Stimulated activated CD8-positive, alpha-beta memory T cell treated with anti-CD3 and anti-CD28 coated beads, Interleukin-2, amount 100 ng/mL, for 48 hours (primary cell): ENCODE results near the gene KRT38.

Experiments used
- DNase-seq, 2 donors: peaks; one replicate each; pipeline ENCODE4 v3.0.0-alpha.2; 2020; ENCODE audit warnings: low read depth in 2 of 2

Gene KRT38

DNA sequence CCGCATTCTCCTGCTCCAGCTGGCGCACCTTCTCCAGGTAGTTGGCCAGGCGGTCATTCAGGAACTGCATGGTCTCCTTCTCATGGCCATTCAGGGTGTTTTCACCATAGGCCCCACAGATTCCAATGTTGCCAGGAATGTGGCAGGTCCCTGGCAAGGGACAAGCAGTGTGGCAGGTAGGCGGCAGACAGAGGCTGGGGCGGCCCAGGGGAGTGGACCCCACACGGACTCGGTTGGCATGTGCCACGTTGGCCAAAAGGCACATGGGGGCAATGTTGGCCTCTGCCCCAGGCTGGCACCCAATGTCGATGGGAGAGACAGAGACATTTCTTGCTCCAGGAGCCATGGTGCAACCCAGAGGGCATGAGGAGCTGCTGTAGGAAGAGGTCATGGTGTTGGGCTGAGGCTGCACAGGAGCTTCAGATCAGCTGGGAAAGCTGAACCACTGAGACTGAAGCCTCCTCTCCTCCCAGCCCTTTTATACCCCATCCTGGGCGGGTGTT lies at the start of gene KRT38:
Gene KRT38 (minus strand): TSS at position 453 of the 503 bp plus-strand sequence. CDS start 62 bp downstream, at position 391.
- DNase-seq: no peak

DNA sequence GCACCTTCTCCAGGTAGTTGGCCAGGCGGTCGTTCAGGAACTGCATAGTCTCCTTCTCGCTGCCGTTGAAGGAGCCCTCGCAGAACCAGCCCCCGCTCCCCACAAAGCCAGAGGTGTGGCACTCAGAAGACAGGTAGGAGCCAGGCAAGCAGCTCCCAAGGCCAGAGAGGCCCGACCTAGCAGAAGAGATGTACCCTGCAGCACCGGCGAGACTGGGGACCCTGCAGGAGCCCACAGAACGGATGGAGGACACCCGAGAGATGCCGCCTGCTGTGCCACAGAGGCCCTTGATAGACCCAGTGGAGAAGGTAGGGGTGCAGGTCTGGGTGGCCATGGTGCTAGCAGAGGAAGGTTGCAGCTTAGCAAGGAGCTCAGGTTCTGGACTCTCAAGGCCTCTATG lies 48.7 kb upstream of the KRT38 start, which contains the start of gene KRT36:
Gene KRT36 (minus strand): TSS at position 380 of the 400 bp plus-strand sequence. CDS start 46 bp downstream, at position 334.
- no peak for DNase-seq

DNA sequence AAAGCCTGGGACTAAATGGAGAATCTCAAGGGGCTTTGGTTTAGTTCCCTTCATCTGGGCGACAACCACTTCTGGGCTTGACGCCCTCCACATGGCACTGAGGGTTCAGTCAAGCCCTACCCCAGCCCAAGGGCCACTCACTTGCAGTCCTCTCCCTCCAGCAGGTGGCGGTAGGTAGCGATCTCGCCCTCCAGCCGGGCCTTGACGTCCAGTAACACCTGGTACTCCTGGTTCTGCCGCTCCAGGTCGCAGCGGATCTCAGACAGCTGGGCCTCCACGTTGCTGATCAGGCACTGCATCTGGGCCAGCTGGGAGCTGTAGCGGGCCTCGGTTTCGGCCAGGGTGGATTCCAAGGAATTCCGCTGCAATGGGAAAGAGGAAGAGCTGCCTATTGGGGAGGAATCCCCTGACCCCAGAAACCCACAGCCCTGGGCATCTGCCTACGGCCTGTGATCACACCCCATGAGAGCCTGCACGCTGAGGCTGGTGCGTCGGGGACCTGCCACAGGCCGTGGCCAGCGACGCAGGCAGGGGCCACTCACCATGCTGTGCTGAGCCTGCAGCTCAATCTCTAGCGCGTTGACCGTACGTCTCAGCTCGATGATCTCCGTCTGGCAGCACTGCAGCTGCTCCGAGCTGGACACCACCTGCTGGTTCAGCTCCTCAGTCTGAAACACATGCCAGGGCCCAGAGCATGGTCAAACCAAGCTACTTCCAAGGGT lies 46.2 kb upstream of the KRT38 start:
- DNase-seq: peak; percentile 27 to 38

DNA sequence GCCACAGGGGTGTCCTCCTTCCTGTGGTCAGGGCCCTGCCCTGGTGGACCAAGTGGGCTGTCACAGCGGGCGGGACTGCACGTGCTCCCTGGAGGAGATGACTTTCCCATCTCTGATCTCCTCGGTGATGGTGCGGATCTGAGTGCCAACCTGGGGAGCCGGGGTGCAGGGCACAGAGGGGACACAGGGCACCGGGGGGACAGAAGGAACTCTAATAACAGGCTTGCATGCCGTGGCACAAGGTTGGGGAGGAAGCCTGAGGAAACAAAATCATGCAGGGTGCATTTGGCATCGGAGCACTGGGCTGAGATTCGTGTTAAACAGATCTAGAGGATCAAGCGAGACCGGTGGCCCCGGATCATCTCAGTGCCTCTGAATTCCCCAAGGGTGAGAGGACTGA lies 45.5 kb upstream of the KRT38 start:
- no peak for DNase-seq

DNA sequence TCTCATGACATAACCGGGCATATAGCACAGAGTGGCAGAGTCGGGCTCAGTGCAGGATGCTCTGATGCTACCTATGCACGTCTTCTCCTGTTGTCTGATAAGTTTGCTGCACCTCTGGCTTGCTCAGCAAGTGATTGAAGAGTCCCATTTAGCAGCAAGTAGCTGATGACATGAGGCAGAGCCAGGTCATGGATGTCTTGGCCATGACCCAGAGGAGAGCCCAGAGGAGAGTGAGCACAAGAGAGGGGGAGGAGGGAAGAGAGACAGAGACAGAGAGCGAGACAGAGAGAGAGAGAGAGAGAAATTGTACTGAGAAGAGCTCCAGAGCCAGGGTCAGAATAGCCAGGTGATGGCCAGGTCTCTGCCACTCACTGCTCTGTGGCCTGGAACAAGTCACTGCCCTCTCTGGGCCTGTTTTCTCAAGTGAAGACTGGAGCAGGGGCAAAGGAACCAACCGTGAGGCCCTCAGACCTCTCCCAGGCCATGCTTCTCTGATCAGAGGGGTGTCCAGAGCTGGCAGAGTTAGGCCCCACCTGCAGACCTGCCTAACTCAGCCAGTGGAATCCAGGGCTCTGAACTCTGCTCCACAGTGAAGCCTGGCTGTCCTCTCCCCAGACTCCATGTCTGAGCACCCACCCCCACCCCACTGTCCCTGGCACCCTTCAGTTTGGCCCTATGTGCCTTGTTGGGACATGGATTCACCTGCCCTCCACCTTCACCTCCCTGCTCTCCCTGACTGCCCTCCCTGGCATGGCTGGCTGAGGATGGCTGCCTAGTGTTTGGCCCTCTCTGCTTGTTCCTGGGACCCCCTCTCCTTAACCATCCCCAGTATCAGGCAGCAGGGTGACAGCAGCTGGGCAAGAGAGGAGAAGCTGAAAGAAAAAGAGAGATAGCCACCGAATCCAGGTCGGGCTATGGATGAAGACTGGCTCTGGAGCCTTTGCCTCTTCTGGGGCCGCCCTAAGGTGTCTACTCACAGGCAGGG lies 44.4 kb upstream of the KRT38 start:
- no peak for DNase-seq

DNA sequence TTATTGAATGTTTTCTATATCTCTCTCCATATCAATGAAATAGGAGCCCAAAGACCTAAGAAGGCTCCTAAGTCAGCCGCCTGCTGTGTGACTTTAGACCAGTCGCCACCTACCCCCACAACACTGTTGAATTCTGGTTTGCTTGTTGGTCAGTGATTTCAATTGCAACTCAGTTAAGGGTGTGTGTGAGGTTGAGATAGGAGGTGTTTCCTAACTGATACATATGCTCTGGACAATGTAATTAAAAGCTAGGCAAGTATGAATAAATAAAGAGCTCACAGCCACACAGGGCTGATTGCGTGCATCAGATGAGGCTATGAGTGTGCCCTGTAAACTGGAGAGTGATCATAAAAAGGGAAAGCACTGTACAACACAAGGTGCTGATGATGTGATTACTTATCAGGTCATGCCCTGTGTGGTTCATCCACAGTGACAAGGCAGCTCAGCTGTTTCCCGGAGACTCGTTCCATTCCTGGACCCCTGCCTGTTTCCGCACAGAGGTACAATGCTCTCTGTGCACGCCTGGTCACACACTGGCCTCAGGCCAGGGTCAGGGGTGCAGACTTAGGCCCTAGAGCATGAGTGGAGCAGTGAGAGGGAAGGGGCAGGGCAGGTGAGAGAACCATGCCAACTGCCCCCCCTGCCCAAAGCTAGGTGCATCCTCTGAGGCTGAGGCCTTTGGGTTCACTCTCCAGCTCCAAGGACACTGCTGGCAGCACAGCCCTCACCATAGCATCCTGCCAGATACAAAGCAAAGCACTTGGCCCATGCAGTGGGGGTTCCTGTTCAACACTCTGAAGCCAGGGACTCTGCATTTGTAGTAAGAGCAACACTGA lies 43.4 kb upstream of the KRT38 start:
- DNase-seq: no peak

DNA sequence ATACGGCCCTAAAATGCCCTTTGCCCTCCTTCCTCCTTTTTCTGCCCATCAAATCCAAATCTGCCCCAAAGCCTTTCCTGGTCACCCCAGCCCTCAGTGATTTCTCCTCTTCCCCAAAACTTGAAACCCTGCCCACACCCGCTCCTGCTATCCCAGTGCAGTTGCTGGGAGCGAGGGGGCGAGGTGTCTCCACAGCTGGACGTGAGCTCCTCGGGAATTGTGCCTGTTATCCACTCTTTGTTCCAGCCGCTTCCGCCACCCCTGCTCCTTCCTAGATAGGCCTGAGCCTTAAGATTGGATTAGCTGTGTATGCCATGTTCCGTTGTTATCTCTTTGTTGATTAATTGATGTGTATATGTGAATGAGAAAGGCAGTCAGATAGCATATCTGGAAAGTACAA lies 42.7 kb upstream of the KRT38 start:
- DNase-seq: no peak

DNA sequence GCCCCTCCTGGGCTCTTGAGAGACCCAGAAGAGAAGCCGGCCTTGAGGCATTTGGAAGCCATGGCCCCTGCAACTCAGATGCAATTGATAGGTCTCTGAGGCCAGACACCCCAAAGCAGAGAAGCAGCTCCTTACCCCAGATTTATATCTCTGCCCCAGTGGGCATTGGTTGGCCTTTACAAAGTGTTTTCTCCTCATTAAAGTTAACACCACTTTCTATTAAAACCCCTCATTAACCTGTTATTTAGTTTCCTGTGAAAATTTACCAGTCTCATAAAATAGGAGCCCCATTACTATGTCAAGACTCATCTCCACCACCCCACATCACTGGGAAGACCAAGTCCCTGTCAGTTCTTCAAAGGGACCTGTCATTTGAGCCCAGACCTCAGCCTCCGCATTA lies 40.3 kb upstream of the KRT38 start, which contains the start of gene KRT35:
Gene KRT35 (minus strand): TSS at position 116 of the 400 bp plus-strand sequence. CDS start 54 bp downstream, at position 62.
- DNase-seq: no peak

DNA sequence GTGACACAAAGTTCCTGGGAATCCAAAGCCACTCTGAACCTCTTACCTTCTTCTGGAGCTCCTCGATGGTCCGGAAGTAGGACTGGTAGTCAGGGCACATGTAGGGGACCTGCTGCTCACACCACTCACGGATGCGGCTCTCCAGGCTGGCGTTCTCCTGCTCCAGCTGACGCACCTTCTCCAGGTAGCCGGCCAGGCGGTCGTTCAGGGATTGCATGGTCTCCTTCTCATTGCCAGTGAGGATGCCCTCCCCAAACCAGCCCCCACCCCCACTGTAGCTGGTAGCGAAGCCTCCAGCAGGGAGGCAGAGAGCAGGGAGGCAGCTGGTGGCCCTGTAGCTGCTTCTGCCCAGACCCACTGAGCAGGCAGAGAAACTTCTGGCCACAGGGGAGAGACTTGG lies 39.8 kb upstream of the KRT38 start:
- no peak for DNase-seq

DNA sequence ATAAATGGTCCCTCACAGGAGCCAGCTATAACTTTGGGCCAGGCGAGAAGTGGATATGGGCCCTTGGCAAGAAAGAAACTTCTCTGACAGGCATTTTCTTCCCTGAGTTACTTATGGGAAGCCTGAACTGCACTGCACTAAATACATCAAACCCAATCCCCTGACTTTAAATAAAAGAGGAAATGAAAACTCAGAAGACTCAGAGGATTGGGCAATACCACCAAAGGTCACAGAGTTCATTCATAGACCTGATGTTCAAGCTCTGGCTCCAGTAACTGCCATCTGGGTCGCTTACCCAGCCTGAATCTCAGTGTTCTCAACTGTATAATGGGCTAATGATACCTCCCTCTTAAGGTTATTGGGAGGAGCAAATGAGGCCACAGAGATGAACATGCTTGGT lies 39.4 kb upstream of the KRT38 start:
- DNase-seq: no peak

DNA sequence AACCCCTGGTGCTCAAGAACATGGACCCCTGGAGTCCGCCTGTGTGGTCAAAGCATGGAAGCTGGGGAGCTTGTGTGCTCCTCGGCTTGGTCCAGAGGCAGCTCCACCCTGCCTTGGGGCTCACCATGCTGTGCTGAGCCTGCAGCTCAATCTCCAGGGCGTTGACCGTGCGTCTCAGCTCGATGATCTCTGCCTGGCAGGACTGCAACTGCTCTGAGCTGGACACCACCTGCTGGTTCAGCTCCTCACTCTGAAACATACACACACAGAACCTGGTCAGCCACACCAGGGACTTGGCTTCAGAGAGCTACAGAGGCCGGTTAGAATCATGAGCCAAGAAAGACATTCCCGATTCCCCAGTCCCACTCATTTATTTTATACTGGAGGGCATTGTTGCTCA lies 37.5 kb upstream of the KRT38 start:
- no peak for DNase-seq

DNA sequence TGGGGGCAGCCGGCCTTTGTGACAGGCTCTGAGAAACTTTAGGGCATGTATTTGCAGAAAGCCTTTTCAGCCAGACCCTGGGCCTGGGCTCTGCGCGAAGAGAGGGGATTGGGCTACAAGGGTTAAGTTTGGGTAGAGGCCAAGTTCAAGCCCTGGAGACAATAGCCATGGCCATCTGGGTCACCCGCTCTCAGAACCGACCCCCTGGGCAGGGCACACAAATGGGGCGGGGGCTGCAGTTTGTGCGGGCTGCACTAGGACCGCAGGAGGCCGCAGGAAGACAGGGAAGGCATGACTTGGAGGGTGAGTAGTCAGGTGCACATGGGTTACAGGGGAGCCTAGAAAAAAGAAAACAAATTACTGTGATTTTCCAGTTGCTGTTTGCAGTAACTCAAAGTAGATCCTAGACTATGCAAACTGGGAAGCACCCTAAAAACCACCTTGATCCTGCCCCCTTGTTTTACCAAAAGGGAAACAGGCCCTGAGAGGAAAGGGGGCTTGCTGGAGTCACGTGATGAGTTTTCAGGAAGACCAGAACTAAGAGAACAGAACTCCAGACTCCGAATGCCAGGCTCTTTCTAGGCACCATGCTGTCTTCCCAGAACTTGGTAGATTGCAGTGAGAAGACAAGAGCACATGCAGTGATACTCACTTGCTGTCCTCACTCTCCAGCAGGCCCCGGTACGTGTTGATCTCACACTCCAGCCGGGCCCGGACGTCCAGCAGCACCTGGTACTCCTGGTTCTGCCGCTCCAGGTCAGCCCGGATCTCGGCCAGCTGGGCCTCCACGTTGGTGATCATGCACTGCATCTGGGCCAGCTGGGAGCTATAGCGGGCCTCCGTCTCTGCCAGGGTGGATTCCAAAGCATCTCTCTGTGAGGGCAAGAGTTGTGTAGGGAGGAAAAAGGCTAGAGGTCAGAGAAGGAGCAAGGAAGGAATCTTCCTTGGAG lies 36.4 kb upstream of the KRT38 start:
- no peak for DNase-seq

DNA sequence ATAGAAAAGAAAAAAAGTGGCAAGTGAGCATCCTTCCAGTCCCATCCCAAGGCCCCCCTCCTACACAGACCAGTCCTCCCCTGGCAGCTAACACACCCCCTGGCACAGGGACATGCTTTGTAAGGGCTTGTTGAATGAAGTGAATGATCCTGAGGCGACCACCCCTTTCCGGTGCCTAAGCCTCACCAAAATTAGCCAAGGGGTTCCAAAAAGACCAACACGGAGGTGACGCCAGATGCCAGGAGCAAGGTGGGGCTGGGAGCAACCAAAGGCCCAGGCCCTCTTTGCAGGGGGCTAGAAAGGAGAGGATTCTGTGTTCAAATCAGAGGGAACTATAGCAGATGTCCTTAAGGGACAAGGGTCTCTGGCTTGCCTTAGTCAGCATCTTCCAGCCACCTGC lies 34.6 kb upstream of the KRT38 start:
- DNase-seq: no peak

DNA sequence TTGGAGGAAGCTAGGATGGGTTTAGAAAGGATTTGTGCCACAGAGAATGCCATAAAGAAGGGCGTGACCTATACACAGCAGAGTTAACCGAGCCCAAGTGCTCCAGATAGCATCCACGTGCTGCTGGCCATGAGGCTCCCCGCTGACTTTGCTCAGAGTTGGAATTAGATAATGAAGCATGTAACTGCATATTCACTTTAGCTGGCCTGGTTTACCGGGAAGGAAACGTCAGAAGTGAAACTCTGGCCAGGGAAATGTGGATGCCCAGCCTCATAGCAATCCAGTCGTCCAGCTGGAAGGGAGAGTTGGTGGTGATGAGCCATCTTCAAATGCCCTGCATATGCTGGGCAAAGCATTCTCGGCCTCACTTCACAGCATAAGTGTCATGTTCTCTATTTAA lies 34.1 kb upstream of the KRT38 start:
- no peak for DNase-seq

DNA sequence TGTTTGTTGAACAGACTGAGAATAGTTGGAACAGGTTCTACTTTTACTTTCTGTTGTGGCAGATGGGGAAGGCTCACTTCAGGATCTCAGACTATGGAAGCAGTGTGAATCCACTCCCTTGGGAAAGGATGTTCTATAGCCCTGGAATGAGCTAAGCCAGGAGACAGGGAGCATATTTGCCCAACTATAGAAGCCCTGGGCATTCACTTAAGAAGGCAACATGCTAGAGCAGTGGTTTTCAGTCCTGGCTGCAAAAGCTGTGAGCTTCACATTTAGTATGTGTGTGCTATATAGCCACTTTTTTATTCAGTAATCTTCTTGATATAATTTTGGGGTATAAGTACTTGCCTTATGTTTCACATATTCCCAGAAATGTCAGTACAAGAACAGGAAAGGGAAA lies 27.6 kb upstream of the KRT38 start:
- no peak for DNase-seq

DNA sequence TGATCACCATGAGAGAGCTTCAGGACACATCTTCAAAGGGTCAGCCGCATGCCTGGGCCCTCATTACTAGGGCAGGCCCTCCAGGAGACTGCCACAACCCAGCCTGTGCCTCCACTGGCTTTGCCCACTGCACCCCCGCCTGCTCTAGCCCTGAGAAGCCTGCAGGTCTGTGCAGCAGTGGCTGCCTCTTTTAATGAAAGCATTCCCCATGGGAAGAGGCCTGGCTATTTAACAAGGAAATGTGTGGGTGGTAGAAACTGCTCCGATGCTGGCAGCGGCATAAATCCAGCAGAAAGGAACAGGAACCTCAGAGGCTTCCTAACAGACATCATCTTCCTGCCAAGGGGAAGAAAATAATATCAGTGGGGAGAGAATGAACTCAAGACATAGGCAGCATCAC lies 26.8 kb upstream of the KRT38 start:
- no peak for DNase-seq

DNA sequence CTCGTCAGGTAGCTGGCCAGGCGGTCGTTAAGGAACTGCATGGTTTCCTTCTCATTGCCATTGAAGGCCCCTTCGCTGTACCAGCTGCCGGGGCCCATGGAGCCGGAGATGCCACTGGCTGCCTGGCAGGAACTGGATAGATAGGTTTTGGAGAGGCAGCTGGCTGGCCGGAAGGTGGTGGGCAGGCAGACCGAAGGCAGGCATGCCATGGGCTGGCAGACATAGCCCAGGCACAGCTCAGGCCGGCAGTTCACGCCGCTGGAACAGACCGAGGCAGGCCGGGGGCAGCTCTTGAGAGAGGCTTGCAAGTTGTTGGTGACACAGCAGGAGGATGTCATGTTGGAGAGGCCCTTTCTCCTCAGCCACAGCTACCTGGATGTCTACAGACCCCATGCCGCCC lies 26.2 kb upstream of the KRT38 start, which contains the start of gene KRT32:
Gene KRT32 (minus strand): TSS at position 399 of the 400 bp plus-strand sequence. CDS start 61 bp downstream, at position 338.
- no peak for DNase-seq

DNA sequence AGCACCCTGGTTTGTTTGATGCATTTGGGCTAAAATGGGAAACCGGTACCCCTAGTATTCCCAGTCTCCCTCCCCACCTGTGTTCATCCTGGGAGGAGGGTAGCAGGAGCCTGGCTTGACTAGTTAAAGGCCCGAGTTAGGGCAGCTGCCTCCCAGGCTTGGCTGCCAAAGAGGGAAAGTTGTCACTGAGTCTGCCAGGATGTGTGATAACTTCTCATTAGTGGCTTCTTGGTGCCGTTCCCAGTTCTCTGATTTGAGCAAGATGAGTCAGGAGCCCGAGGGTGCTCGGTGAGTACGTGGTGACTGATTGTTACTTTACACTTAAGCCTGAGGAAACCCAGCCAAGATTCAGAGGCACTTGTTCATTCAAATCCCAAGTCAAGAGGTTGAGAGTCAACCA lies 23.9 kb upstream of the KRT38 start:
- no peak for DNase-seq

DNA sequence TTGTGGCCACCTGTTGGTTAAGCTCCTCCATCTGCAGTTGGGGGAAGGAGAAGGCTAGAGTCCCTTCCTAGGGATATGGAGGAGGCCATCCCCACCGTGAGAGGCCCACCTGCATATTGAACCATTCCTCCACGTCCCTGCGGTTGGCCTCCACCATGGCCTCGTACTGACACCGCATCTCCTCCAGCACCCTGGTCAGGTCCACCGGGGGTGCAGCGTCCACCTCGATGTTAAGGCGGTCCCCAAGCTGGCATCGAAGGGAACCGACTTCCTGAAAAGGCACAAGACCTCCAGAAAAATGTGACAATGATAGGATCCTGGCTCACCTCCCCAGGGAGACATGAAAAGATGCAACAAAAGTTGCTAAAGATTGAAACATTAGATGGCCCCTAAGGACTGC lies 23.4 kb upstream of the KRT38 start:
- no peak for DNase-seq

DNA sequence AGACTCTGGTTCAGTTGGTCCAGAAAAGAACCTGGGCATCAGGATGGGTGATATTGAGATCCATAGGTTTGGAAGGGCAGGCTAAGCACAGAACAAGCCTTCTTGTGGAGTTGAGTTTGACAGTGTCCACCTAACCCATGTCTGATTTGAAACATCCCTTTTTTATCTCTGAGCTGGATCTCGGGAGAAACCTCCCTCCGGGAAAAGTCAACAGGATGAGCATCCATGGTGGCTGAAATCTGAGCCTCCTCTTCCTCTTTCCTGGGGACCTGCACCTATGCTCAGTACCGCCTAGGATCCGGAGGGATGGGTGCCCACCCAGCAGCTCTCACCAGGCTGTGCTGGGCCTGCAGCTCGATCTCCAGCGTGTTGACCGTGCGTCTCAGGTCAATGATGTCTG lies 23.0 kb upstream of the KRT38 start:
- no peak for DNase-seq
